GM19023 (cell line): Measurements from ENCODE around the gene NME4.

Source experiments
- ATAC-seq: cut with Tn5 transposase; IDR thresholded peaks from one replicate; pipeline ENCODE4 v1.9.1; 2021; ENCODE audit warnings: mild to moderate bottlenecking, moderate library complexity; ENCODE audit not compliant: unreplicated experiment

NME4 gene

DNA sequence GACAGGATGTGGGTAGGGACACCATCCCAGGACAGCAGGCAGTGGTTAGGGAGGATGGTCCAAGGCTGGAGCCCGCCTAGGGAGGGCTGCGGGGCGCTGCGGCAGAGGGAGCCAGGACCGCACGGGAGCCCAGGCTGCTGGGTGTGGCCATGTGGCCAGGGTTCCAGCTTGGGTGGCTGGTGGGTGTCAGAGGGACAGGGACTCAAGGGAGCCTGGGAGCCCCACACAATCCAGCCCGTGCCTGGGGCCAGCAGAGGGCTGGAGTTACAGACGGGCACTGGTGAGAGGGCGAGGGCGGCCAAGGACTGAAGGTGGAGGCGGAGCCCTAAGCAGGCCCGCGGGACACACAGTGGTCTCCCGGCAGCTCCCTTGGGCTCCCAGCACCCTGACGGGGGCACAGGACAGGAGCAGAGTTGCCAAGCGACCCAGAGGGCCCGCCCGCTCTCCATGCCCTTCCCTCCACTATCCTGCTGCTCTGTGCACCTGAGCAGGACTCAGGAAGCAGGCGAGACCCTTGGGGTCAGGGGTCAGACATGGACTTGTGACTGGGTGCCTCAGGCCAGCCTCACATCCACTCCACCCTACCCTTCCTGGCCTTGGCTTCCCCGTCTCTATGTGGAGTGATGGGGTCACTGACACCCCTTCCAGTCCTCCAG, 33.8 kb upstream of the NME4 start:
- no peak for ATAC-seq

GRCh38 chr16:363766-364490, 33.1 kb upstream of the NME4 start:
- no peak for ATAC-seq

GRCh38 chr16:364595-365491, 32.2 kb upstream of the NME4 start:
- ATAC-seq: no peak

DNA sequence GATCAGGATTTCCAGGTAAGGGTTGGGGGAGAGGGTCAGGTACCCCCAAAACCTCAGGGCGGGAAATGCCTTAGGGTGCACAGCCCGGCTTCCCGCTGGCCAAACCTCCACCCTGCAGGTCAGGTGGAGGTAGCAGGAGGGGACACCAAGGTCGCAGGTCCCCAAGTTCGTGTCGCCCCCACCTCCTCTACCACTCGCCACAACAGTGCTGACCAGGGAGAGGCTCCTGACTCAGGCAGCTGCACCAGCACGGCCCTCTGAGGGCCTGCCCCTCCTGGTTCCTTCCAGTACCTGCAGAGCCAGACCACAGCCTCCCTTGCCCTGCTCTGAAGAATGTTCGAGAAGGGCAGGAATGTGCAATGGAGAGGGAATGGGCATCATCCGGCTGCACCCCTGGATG, 30.5 kb upstream of the NME4 start:
- no peak for ATAC-seq

GRCh38 chr16:367333-367903, 29.6 kb upstream of the NME4 start:
- no peak for ATAC-seq

GRCh38 chr16:368388-369158, 28.4 kb upstream of the NME4 start:
- no peak for ATAC-seq

DNA sequence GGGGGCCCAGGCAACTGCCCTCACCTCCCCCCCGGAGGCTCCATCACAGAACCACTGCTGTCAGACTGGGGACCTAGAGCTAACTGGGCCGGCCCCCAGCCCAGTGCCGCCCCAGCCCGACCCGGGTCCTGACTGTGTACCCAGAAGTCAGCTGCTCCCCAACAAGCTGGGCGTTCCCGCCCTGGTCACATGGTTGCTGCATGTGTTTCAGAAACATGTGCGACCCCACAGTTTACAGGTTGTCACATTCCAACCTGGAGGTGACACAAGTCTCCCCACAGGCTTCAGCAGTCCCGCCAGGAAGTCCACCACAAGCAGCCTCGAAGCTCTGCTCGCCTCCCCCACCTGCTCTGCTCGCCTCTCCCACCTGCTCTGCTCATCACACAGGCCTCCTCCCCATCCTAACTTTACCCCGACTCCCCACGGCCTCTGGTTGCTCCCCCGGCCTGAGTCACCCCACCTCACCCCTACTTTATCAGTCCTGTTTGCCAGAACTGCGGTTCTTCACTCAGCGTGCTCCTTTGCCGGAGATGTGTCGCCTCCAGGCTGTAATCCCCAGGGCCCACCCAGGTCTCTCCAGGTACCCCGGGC, 27.6 kb upstream of the NME4 start:
- ATAC-seq: no peak

GRCh38 chr16:369866-370436, 27.0 kb upstream of the NME4 start:
- no peak for ATAC-seq

- peak; percentile 80 for ATAC-seq
Measured at GRCh38 chr16:370443-370842, 26.6 kb upstream of the NME4 start, which contains the start of gene MRPL28. MRPL28 (minus strand) TSS chr16:370538; CDS start chr16:370218, 320 bp downstream.

DNA sequence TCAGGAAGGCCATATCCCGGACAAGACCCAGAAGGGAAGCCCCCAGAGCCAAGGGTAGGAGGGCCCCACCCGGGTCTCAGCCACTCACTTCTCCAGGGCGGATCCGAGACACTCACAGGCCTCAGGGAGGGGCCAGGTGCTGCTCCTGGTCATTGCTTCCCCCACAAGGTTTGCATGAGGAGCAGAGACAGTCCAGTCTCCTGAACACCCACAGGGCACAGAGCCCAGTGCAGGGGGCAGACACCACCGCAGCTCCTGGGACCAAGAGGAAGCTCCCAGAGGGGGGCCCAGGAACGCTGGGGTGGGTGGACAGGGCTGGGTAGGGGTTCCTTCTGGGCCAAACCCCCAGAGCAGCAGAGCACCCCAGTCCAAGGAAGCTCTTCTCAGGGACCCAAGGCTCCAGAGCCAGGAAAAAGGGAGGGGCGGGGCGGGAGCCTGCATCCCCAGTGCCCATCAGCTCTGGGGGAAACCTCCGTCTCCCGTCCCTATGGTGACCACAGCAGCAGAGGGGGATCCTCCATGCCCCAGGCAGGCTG, 26.0 kb upstream of the NME4 start:
- ATAC-seq: no peak

GRCh38 chr16:371515-372301, 25.3 kb upstream of the NME4 start:
- no peak for ATAC-seq

DNA sequence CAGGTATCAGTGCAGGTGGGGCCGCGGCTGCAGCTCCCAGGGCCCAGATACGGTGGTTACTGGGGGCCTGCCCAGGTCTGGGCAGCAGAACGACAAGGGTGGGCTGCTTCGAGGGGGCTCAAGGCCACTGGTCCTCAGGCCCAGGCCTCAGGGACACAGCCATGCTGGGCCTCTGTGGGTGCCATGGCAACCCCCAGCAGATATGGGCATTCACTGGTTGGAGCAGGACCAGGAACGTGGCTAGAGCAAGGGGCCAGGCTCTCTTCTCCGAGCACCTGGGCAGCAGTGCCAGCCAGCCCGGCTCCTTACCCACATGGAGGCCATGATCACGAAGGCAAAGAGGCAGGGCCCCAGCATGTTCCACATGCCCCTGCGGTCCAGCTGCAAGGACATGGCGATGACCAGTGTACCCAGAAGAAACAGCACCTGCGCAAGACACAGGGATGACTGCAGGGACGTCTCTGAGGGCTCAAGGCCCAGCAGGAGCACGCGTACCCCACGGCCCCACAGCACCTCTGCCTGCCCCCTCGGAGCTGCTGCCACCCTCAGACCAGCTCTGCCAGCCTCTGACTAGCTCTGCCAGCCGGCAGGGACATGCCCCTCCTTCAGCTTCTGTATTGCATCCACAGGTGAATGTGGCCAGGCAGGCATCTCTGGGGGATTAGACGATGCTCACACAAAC, 24.6 kb upstream of the NME4 start:
- ATAC-seq: no peak

GRCh38 chr16:373020-373598, 23.9 kb upstream of the NME4 start:
- no peak for ATAC-seq

- no peak for ATAC-seq
Measured at GRCh38 chr16:373848-374615, 23.0 kb upstream of the NME4 start.

DNA sequence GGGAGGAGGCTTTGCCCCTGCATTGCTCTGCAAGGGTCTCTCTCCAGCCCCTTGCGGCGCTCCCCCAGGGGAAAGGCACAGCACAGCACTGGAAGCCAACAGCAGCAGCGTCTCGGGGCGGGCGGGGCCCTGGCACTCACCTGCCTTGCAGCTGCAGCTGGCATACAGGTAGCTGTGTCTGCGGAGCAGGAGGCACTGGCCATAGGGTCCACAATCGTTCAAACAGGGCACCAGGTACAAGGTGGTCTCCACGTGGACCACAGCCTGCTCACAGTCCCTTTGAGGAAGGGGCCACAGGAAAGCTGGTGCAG, 22.4 kb upstream of the NME4 start:
- no peak for ATAC-seq

GRCh38 chr16:375212-375611, 21.8 kb upstream of the NME4 start:
- no peak for ATAC-seq
